SH-SY5Y (cell line): Measurements from ENCODE around the gene GNAI1.

Source experiments
- GATA2 ChIP-seq: IDR thresholded peaks from 2 replicates; pipeline ENCODE4 v1.6.1; 2011; ENCODE audit warnings: mild to moderate bottlenecking, low read depth, low read length
- GATA3 ChIP-seq: IDR thresholded peaks from 2 replicates; pipeline ENCODE4 v1.6.1; 2011; ENCODE audit warnings: low read depth, mild to moderate bottlenecking, low read length, moderate library complexity

GRCh38 chr7:80106498-80107113 is 28.0 kb upstream of the GNAI1 start:
- TF ChIP-seq GATA2 (no peak), GATA3 (no peak)
